Stimulated activated CD4-positive, alpha-beta T cell treated with anti-CD3 and anti-CD28 coated beads, Interleukin-2, amount 100 ng/mL, for 24 hours (primary cell): ENCODE measurements around the gene DCP1A.
"Not testable (repeated sequence)": the region's sequence is repeated elsewhere in the genome, so short reads cannot be mapped to it uniquely, and the experiment has no call there.

Experiments
- DNase-seq, 2 donors: peaks; one replicate each; pipeline ENCODE4 v3.0.0-alpha.2; 2020

DCP1A gene

DNA sequence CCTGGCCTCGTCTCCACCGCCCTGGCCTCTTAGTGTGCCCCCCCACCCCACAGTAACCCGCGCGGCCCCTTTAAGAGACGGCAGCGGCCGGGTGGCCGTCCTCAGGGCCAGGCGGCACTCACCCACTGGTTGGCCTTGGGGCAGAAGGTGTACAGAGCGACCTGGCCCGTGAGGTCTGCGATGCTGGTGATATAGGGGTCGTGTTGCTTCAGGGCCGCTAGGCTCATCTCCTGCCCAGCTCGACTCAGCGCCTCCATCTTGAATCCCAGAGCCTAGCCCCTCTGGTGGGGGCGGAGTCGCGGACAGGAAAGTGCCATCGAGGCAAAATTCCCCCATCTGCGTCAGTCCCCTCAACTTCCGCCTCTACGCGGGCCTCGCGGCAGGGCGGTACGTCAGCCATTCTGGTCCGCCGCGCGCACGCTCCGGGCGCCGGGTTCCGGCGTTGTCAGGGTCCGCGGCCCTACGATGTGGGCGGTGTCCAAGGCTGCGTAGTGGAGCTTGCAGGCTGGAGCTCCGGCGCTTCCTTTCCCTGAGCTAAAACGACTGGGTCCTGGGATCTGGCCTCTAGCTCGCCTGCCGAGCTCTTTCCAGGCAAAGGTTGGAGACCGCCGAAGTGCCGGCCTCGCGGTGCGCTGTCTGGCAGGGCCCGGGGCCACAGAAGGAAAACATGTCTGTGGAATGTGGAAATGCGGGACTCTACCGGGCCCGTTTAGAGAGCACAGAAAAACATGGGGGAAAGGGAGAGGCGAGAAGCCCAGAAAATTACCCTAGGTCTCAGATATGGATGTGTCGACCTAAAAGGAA lies at the start of gene DCP1A:
Gene DCP1A (minus strand): TSS at position 283 of the 804 bp plus-strand sequence. CDS start 26 bp downstream, at position 257.
- peak; percentile 93 to 95 for DNase-seq

DNA sequence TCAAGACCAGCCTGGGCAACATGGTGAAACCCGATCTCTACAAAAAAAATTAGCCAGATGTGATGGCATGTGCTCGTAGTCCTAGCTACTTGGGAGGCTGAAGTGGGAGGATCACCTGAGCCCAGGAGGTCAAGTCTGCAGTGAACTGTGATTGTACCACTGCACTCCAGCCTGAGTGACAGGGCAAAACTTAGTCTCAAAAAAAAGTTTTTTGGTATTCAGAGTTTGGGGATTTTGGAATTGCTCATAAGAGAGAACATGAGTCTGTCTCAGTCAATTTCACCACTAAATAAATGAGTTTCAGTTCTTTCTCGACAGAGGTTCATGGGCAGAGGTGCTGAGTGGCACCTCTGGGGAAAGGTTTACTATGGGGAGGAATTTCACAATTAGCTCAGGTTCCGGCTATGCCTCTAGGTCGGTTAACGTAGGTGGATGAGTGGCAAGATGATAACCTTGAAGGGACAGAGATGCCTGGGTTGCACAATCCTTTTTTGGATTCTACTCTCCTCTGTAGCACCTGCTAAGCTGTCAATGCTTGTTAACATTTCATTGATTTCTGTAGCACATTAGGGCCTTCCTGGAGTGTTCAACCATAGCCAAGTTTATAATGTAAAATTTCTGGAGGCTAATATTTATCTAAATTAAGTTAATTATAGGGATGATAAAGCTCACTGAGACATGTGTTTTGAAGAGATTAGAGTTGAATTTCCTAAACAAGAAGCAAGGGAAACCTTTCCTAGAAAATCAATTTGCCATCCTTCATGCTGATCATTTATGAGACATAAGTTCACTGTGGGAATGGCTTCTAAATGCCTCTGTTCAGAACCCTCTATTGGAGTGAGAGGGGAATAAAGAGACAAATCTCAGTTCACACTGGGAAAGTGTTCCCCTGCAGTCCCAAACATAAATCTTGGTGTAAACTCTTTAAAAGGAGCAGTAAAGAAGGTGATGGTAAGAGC lies 37.4 kb upstream of the DCP1A start:
- DNase-seq, result no peak

DNA sequence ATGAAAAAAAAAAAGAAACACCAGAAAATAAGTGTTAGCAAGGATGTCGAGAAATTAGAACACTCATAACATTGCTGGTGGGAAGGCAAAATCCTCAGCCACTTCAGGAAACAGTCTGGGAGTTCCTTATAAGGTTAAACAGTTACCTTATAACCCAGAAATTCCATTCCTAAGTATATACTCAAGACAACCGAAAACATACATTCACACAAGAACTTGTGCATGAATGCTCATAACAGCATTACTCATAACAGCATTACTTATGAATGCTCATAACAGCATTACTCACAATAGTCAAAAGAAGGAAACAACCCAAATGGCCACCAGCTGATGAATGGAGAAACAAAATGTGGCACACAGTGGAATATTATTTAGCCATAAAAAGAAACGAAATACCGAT lies 34.8 kb upstream of the DCP1A start:
- DNase-seq, result no peak

DNA sequence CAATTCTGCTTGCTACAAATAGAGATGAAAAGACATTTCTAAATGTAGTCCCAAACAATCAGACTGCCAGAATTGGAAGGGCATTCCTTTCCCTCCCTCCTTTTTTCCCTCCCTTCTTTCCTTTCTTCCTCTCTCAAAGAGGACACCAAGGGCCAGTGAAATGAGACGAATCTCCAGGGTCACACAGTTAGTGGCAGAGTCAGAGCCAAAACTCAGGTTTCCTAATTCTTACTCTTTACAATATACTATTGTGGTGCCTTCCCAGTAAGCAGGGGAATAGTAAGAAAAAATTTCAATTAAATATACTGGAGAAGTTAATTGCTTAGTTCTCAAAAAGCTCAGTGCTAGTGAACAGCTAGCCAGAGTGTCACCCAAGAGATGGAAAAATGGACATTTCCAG lies 33.0 kb upstream of the DCP1A start:
- no peak for DNase-seq

DNA sequence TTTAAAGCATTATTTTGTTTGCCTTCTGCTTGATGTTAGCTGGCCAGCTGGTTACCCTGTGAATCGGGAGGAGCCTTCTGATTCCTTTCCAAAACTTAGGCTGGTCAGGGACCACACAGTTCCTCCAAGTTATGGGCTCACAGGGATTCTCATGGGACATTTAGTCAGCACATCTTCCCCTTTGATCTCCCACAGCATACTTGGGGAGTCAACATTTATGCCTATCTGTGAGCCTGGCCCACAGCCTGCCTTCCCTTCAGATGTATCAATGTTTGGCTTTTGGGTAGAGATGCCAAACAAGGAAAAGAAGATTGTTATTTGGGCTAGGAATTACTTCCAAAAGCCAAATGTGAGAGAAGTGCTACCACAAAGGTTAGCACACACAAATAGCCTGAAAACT lies 32.6 kb upstream of the DCP1A start:
- no peak for DNase-seq

DNA sequence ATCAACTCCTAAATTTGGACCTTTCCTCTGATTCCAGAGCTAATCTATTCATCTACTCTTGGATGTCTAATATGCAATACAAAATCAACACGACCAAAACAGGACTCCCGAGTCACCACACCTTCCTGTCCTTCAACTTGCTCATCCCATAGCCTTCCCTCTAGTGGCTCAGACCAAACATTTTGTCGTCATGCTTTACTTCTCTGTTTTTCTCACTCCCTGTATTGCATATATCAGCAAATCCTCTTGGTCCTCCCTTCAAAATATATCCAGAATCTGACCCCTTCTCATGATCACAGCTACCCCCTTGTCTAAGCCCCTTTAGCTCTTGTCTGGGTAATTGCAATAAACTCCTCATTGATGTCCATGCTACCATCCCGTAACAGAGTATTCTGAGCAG lies 30.5 kb upstream of the DCP1A start:
- no peak for DNase-seq

DNA sequence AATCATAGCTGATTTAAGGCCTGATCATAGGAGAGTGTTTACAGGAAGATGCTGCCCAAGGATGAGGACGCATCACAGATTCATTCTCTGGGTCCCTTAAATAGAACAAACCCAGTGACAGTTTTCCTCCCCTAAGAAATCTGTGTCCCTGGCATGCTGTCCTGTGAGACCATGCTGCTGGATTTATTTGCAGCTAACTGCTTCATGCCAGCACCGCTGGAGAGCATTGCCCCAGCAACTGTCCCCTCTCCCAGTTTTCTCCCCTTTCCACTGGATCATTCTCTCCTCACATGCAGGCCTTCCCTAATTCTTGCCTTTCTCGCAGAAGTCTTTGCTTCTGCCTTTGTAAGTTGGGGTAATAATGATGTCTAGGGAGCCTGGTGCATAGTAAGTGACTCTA lies 29.3 kb upstream of the DCP1A start:
- no peak for DNase-seq

DNA sequence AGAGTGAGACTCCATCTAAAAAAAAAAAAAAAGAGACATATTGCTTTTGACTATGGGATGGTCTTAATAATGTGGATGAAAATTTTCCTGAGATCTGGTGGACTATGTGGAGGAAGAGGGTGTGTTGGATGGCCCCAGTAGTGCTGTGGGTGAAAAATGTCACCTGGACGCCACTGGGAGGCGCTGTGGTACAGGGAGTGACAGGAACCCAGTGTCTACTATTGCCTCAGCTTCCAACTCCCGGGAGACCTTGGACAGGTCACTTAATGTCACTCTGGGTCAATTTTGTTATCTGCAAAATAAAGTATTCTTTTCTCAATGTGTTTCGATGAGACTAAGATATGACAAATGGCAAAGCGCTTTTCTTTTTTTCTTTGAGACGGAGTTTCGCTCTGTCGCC lies 27.7 kb upstream of the DCP1A start:
- peak; percentile 58 to 77 for DNase-seq

DNA sequence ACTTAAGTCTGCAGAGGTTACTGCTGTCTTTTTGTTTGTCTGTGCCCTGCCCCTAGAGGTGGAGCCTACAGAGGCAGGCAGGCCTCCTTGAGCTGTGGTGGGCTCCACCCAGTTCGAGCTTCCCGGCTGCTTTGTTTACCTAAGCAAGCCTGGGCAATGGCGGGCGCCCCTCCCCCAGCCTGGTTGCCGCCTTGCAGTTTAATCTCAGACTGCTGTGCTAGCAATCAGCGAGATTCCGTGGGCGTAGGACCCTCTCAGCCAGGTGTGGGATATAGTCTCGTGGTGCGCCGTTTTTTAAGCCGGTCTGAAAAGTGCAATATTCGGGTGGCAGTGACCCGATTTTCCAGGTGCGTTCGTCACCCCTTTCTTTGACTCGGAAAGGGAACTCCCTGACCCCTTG lies 23.4 kb upstream of the DCP1A start:
- DNase-seq, result not testable (repeated sequence)

DNA sequence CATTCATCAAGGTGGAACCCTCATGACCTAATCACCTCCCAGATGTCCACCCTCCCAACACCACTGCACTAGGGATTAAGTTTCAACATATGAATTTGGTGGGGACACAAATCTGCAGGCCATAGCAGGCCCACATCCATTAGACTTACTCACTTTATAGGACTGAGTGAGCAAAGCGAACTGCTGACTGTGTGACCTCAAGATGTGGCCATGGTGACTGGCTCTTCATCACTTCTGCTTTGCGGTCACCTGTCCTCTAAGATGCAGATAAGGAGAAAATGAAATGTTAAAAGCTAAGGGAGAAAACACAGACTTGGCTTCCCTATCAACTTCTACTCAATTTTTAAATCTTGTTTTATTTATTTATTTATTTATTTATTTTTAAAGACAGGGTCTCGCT lies 14.5 kb upstream of the DCP1A start:
- no peak for DNase-seq

DNA sequence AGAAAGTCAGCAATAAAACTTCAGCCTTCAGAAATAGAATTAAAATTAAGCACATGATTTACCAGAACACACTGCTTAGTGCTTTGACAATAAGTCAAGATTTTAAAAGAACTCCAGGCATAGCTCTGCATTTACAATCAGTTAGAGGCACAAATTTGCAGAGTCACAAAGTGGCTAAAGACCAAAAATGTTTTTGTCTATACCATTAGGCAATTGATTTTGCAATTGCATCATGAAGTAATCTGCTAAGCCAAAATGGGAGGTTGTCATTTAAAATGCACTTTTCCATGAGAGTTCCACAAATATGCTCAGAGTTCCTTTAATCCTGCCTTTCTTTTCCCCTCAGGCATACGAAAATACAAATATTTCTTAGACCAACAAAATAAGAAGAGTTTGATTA lies 10.1 kb upstream of the DCP1A start:
- DNase-seq, result no peak

DNA sequence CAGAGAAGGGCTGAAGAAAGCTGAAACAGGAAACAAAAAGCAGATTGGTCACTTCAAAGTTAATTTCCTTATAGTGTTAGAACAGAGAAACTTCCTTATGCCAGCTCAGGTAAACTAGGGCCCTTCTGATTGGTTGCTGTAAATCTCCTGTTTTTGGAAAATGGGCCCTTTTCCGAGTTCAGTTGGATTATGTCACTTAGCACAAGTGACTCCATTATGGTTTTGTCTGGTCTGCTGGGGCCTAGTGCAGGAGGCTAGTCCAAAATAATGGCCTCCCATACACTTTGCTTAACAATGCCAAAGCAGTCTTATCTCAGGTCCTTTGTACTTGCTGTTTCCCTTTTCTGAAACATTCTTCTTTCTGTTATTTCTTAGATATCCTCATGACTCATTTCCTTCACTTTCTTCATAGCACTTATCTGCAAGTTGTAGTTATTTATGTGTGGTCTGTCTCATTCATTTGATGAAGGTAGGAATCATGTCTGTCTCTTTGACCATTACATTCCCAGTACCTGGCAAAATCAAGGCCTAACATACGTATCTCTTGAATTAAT lies 7.7 kb upstream of the DCP1A start:
- DNase-seq, result no peak

DNA sequence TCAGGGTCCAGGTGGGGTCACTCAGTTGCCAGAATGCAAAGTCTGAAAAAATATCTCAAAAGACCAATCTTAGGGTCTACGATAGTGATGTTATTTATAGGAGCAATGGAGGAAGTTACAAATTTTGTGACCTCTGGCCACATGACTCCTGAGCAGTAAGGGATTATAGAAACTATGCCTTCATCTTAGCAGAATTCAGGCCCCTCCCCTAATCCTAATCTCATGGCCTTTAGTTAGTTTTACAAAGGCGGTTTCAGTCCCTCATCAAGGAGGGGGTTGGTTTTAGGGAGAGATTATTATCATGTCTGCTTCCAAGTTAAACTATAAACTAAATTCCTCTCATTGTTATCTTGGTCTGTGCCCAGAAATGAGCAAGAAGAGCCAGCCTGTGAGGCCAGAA lies 5.9 kb upstream of the DCP1A start:
- no peak for DNase-seq

DNA sequence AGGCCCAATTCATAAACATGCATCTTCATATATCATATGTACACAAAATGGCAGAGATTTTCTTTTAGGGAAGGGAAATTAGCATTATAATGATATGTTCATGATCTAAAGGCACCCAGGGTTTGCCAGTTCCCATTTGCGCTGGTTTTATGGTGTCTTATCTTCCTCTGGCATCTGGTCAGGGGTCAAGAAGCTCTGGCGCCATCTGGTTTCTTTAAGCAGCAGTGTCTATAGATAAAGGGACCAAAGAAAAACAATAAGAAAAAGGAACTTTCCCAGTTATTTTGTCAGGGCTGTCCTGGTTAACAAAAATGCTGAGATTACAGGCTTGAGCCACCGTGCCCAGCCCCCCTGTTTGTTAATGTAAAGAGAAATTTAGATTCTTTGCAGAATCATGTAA lies 3.3 kb upstream of the DCP1A start:
- no peak for DNase-seq

DNA sequence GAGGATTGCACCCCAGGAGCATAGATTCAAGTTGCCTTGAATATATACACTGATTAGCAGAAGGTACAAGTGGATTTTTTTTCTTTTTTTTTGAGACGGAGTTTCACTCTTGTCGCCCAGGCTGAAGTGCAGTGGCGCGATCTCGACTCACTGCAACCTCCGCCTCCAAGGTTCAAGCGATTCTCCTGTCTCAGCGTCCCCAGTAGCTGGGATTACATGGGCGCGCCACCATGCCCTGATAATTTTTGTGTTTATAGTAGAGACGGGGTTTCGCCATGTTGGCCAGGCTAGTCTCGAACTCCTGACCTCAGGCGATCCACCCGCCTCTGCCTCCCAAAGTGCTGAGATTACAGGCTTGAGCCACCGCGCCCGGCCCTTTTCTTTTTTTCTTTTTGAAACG lies 775 bp upstream of the DCP1A start:
- DNase-seq, result not testable (repeated sequence)

DNA sequence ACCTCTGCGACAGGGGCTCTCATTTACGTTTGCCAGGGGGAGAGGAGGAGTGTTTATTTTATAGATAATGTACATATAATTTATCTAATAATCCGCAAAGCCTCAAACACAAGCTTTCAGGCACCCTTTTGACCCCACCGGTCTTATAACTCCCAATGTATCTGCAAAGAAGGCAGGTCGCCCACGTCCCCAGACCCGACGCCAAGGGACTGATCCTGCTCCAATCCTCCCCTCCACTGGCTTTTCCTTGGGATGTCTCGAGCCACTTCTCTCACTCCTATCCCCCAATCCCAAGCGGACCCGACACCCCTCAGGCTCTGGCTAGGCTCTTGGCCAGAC lies 452 bp downstream of the DCP1A start:
- no peak for DNase-seq

DNA sequence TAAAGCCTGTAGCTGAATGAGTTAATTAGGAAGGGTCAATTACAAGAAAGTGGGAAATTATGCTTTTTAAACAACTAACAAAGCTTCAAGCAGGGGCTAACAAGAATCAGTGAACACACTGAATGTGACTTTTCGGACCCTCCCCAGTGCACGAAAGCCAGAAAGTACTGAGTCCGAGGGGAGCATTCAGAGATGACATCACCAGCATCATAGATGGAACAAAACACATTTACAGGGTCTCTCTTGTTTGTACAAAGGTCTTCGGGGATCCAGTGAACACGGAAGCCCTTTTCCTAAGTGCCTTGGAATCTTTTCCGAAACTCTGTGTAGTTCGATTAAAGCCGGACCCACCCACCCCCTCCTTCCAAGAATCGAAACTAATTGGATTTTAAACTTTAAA lies 829 bp downstream of the DCP1A start:
- DNase-seq, result no peak

DNA sequence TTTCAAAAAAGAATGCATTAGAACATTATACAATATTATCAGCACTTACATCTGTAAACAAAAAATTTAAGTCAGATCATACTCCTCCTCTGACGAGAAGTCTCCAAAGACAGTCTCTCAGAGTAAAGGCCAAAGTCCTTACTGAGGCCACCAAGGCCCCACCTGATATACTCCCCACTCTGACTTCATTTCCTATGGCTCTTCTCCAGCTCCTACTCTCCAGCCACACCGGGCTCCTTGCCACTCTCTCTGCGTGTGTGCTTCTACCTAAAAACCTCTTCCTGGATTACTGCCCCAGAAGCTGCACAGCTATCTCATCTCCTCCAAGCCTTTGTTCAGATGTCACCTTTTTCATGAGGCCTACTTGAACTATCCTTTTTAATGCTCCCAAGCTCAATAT lies 5.0 kb downstream of the DCP1A start:
- no peak for DNase-seq

DNA sequence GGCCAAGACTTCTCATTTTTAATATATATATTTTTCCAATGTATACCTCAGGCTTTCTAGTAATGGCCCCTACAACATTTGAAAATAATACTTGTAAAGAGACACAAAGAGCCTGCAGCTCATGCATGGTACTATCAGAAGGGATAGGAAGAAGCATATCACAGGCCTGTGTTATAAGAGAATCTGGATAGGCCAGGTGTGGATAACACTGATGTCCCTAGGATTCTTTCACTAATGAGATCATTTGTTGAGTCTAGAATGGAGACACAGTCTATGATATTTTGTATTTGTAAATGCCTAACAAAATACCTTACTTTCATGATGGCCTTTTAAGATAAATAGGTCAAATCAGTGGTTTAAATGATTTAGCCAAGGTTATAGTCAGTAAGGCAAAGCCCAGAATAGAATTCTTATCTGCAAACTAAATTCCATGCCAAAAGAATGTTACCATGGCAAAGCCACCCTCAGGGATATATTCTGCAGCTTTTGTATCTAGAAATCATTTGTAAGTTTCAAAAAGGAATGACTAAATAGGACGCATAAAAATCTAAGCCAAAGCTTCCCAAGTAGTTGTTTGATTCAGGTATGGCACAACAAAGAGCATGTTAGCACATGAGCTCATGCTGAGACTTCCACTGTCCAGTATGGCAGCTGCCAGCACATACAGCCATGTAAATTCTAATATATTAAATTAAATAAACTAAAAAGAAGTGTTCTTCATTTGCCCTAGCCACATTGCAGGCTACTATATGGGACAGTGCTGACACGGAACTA lies 10.0 kb downstream of the DCP1A start:
- DNase-seq, result no peak

DNA sequence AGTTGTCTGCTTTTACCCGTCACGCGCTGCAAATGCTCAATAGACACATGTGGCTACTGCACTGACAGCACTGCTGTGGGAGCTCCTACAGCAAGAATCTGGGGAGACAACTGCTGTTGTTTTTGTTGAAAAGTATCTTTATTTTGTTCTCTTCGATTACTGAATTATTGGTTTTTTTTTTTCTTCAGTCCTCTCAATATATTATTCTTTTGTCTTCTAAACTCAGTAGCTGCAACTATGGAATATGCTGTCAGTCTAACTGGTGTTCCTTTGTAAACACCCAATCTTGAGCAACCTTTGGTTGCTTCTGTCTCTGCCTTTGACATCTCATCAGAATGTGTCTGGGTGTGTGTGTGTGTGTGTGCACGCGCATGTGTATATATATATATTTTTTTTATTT lies 12.6 kb downstream of the DCP1A start:
- DNase-seq, result no peak

DNA sequence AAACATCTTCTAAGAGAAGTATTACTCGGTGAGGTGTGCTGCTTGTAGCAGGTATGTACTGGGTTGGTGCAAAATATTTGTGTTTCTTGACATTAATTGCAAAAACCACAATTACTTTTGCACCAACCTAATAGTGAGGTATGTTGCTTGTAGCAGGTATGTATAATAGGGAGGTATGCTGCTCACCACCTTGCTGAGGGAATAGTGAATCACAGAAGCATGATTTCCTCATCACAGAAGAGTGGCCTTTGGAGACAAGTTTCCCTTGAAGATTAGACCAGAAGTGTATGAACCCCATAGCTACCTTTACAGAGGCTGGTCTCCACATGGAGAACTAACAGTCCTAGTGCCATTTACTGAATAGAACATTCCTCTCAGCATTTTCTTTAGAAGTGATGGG lies 15.5 kb downstream of the DCP1A start:
- DNase-seq, result no peak

DNA sequence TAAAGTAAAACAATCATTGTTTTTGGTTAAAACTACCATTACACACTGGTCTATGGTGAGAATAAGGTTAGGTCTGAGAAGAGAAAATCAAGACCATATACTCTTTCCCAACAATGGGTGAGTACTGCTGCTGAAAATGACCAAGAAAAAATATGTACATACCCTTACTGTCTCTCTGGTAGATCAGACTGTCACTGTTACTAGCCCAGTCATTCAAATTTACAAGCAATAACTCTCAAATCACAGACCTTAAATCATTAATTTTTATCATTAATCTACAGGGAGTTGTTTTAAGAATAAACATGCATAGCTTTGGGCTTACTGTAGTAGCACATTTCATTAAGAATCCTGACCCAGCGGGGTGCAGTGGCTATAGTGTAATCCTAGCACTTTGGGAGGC lies 17.4 kb downstream of the DCP1A start:
- no peak for DNase-seq

DNA sequence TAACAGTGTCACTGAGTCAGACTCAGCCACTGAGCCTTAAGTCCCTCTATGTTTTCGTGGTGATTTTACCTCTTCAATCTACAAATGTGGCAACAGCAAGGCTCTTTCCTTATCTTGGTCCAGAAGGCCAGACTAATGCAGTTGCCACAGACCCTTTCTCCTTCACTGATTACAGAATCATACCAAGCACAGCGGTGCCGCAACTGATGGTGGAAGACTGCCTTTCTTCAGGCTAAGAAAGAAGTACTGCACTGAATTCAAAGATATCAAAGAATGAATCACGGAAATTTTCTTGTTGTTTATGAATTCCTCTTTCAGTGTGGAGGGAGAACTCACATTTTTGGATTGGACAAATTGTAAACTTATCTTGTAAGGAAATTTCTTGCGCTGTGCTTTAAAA lies 18.6 kb downstream of the DCP1A start:
- no peak for DNase-seq
